Stimulated activated CD8-positive, alpha-beta memory T cell treated with anti-CD3 and anti-CD28 coated beads, Interleukin-12 subunit alpha, Interleukin-12 subunit beta, amount 100 ng/mL, for 24 hours (primary cell): Measurements from ENCODE around the gene ACACB.

Experiments
- DNase-seq: peaks from one replicate; pipeline ENCODE4 v3.0.0-alpha.2; 2020; ENCODE audit errors: extremely low read depth

ACACB gene

GRCh38 chr12:109214131-109214530 is 97.7 kb downstream of the ACACB start:
- no peak for DNase-seq

- no peak for DNase-seq
Observed at GRCh38 chr12:109218996-109219395, 102.6 kb downstream of the ACACB start.

DNA sequence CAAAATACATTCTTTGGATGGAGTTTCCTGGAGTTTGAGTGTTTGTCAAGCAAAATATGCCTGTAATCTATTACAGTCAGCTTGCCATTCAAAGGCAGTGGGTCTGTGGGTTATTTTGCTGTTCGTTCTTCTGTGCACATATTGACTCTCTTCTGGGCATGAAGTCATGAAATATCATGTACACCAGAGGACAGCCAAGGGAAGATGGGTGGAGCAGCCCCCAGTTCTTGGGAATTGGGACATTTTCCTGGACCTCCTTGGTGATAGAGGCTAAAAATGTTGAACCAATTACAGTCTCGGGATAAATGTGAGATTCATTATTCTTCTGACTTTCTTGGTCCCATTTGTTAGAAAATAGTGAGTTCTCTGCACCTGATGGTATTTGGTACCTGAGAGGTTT is 103.6 kb downstream of the ACACB start:
- DNase-seq = no peak

GRCh38 chr12:109221277-109221931 is 105.0 kb downstream of the ACACB start:
- DNase-seq = no peak

DNA sequence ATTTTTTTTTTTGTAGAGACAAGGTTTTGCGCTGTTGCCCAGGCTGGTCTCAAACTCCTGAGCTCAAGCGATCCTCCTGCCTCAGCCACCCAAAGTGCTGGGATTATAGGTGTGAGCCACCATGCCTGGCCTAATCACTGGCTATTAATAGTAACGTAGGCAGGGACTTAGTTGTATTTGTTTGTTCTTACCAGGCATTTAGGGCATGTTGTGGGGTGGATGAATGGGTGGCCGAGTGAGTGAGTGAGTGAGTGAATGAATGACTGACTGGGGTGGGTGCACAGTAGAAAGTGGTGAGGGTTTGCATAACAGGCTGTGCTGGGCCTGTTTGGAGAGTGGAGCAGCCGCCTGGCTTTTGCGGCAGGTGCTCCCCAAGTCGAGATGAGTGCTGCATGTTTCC is 105.7 kb downstream of the ACACB start:
- DNase-seq = no peak

DNA sequence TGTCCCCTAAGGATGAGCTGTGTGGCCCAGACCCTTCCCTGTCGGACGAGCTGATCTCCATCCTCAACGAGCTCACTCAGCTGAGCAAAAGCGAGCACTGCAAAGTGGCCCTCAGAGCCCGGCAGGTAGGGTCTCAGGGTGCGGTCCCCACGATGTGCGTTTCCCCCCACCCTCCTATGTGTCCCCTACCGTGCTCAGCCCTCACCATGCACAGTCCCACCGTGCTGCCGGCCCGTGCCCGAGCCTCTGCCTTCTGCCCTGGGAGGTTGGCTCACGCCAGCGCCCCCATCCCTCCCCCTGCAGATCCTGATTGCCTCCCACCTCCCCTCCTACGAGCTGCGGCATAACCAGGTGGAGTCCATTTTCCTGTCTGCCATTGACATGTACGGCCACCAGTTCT is 106.1 kb downstream of the ACACB start:
- DNase-seq = no peak

DNA sequence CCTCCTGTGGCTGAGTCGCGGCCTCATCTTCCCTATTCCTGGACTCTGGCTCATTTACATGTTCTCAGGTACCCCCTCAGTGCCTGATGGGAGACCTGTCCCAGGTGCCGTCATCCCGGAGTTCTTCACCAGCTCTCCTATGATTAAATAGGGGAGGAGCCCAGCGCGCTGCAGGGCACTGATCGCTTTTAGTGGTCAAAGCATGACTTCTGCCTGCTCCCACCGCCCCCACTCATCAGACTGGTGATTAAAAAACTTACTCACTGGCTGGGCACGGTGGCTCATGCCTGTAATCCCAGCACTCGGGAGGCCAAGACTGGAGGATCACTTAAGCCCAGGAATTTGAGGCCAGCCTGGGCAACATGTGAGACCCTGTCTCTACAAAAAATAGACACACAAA is 106.8 kb downstream of the ACACB start:
- DNase-seq = no peak

DNA sequence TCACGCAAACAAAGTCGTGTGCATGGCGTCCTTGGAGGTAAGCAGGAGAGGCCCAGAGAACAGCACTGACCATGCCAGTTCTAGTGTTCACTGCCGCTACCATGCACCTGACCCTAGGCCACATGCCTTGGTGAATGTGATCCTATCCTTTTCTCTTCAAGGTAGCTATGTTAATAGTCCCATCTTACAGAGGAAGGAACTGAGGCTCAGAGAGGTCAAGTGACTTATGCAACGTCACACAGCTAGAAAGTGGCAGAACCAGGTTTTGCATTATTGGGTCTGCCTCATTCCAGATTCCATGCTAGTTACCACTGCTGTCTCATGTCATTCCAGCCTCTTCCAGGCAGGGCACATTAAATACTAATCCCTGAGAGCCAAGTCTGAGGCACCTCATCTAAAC is 107.5 kb downstream of the ACACB start:
- no peak for DNase-seq

GRCh38 chr12:109228664-109229063 is 112.3 kb downstream of the ACACB start:
- no peak for DNase-seq

GRCh38 chr12:109230193-109230592 is 113.8 kb downstream of the ACACB start:
- no peak for DNase-seq

- no peak for DNase-seq
Observed at GRCh38 chr12:109232731-109233130, 116.3 kb downstream of the ACACB start.

DNA sequence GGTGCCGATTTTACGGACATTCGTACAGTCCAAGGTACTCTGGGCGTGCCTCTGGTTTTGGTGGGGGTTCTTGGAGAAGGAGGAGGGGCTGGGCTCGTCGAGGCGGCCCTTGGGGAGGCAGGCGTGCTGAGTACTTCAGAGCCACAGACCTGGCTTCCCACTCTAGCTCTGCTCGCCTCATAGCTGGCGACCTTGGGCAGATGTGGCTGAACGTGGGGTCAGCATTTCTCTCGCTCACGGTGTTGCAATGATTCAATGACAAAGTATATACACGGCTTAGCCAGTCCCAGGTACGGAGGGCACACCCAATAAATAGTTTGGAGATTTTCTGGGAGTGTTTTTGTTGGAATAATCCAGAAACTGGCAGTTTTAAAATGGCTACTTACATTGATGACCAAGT is 117.6 kb downstream of the ACACB start:
- DNase-seq = no peak

DNA sequence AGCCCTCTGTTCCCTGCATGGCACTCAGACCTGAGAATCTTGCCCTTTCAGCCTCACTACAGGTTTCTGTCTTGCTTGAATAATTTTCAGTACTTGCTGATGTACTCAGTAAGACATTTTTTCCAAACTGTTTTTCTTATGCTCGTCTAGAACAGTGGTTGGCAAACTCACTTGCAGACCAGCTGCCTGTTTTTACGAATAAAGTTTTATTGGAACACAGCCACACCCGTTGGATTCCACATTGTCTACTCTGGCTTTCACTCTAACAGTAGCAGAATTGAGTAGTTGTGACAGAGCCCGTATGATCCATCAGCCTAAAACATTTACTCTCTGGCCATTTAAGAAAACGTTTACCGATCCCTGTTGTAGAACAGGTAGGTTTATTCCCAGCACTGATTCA is 119.9 kb downstream of the ACACB start:
- DNase-seq = no peak

DNA sequence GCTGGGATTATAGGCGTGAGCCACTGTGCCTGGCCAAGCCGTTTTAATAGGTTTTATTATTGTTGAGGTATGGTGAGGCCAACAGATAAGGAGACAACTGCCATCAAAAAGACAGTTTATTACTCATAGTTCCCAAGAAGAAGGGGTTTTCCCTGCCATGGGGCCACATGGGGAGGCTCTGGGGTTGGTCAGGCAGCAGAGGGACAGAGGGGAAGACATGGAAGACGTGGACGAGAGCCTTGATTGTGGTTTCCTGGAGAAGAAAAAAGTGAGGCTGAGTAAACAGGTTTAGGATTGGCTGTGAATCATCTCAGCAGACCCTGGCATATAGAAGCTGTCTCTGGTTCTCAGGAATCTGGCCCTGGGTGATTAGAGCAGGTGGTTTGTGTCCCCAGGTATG is 122.8 kb downstream of the ACACB start:
- DNase-seq = no peak

- no peak for DNase-seq
Observed at GRCh38 chr12:109239691-109240090, 123.3 kb downstream of the ACACB start.

GRCh38 chr12:109240365-109240764 is 124.0 kb downstream of the ACACB start:
- no peak for DNase-seq

DNA sequence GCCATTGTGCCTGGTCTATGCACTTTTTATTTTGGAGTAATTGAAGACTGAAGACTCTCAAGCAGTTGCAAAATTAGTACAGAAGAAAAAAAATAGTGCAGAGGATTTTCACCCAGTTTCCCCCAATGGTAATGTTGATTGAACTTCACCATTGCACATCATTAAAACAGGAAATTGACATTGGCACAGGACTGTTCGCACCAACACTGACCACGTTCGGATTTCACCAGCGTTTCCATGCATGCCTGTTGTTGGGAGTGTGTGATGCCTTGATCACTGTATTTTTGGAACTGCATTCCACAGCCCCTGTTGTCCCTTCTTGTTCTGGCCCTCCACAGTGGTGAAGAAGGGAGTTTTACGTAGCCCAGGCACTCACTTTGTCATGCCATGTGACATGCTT is 125.5 kb downstream of the ACACB start:
- no peak for DNase-seq

DNA sequence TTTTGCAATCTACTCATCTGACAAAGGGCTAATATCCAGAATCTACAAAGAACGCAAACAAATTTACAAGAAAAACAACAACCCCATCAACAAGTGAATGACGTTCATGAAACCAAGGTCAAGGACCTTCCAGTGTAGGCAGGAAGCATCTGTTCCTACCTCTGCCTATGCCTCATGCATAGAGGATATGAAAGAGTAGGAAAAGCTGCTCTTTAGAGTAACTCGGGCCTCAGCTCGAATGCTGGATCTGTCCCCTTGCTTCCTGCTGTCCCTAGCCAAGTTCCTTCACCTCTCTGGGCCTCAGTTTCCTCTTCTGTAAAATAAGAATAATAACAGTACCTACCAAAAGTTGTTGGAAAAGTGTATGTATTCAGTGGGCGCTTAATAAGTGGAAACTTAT is 127.7 kb downstream of the ACACB start:
- no peak for DNase-seq

DNA sequence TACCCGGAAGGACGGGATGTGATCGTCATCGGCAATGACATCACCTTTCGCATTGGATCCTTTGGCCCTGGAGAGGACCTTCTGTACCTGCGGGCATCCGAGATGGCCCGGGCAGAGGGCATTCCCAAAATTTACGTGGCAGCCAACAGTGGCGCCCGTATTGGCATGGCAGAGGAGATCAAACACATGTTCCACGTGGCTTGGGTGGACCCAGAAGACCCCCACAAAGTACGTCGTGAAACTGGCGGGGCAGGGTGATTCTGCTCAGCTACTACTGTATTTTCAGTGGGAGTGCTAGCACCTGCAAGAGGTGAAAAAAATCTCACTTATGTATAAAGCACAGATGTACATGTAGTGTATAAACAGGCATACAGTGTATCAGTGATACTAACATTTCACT is 129.8 kb downstream of the ACACB start:
- DNase-seq = no peak

DNA sequence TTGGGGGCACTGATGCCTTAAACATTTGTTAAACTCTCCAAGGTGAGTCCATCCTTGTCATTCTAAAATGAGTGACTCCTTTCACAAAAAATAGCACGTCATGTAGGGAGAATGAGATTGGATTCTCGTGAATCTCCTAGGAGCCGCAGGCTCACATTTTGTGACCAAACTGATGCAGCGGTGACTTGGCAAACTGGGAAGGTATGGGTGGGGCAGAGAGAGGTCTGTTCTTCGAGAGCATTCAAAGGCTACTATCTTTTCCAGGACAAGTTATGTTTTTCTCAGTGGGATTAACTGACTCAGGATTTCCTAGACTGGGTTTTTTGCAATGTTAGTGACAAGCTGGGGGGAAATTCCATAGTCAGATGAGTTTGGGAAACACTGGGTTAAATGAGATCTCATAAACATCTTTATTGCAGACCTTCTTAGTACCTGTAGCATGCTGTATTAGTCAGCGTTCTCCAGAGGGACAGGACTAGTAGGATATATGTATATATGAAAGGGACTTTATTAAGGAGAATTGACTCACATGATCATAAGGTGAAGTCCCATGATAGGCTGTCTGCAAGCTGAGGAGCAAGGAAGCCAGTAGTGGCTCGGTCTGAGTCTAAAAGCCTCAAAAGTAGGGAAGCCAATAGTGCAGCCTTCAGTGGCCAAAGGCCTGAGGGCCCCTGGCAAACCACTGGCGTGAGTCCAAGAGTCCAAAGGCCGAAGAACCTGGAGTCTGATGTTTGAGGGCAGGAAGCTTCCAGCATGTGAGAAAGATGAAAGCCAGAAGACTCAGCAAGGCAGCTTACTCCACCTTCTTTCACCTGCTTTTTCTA is 131.7 kb downstream of the ACACB start:
- DNase-seq = no peak

DNA sequence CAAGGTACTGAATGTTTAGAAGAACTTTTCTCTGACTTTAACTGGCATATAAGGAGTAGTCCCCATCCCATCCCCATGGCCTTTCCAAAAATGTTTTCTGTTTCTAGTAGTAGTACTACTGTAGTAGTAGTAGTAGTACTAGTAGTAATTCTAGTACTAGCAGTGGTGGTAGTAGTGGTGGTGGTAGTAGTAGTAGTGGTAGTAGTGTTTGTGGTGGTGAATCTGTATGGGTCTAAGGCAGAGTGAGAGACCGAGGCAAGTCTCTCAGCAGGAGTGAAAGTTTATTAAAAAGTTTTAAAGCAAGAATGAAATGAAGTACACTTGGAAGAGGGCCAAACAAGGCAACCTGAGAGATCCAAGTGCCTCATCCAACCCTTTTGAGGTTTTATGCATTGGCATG is 134.1 kb downstream of the ACACB start:
- no peak for DNase-seq

DNA sequence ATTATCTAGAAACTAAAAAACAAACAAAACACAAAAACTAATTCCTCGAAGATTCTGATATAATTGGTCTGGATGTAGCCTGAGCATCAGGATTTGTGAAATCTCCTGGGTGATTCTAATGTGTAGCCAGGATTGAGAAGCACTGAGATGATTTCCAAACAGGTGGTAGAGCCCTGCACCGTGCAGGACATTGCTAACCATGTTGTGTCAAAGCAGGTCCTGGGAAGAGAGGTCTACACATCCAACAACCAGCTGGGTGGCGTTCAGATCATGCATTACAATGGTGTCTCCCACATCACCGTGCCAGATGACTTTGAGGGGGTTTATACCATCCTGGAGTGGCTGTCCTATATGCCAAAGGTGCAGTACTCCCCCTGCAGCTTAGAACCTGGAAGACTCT is 136.4 kb downstream of the ACACB start:
- DNase-seq = no peak

DNA sequence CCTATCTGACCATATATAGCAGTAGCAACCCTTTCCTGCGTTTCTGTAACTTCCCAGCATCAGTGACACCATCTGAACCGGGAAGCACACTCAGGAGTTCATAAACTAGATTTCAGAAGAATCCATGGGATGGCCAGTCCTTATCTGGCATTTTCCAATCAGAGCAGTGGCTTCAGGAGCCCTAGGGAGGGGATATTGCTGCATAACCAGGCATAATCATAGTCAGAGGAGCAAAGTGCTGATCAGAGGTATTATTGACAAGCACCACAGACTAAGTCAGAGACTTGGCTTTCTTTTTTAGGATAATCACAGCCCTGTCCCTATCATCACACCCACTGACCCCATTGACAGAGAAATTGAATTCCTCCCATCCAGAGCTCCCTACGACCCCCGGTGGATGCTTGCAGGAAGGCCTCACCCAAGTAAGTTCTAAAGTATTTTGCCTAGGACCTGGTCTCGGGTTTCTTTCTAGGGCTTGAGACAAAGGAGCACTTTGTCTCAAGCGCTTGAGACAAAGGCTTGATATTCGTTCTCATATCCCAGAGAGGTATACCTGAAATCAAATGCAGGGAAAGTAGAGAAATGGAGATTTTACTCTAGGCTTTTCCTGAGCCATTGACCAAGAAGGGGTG is 137.6 kb downstream of the ACACB start:
- DNase-seq = no peak
